Fibroblast of lung (primary cell): ENCODE data around the gene NTRK2.

ENCODE experiments used
- EZH2 ChIP-seq: IDR thresholded peaks from 2 replicates; pipeline ENCODE4 v1.5.1; 2012; ENCODE audit warnings: low read length, control low read depth, mild to moderate bottlenecking; ENCODE audit errors: missing control alignments
- TF ChIP-seq, protein P1 (sequence below), 2 donors: IDR thresholded peaks in 1 of 2; conservative IDR thresholded peaks in 1 of 2; 1 replicate in 1 of 2; 2 replicates in 1 of 2; pipeline ENCODE4 v1.5.1; 2011 to 2012; ENCODE audit warnings: low read length in 2 of 2, control low read depth in 1 of 2, inconsistent platforms in 1 of 2, low read depth in 1 of 2, mild to moderate bottlenecking in 1 of 2

DNA sequence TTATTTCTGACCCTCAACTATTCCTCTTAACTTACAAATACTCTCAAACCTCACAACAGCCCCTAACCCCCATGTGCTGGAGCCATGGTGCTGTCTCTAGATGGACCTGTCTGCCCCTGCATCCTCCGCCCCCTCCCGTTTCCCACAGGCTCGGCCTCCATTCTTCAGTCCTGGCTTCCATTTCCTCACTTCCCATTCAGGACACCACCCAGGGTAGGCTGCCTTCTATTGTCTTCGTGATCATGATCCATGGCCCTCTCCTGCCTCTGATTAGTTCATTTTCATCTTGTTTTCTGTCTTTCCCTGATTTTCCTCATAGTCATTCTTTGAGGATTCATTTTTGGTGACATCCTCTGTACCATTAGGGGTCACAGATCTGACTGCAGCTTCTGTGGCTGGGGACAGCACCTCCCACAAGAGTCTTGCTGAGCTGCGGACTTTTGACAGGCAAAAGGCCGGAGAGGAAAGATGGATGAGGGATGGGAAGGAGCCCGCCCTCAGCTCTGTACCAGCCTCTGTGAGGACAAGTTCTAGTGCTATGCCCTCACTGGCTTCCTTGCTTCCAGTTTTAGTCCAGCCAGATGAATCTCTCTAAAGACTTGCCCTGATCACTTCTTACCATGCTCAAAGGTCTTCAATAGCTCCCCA is 255.8 kb downstream of the NTRK2 start:
- TF ChIP-seq EZH2, result no peak
- TF ChIP-seq, protein P1, sequence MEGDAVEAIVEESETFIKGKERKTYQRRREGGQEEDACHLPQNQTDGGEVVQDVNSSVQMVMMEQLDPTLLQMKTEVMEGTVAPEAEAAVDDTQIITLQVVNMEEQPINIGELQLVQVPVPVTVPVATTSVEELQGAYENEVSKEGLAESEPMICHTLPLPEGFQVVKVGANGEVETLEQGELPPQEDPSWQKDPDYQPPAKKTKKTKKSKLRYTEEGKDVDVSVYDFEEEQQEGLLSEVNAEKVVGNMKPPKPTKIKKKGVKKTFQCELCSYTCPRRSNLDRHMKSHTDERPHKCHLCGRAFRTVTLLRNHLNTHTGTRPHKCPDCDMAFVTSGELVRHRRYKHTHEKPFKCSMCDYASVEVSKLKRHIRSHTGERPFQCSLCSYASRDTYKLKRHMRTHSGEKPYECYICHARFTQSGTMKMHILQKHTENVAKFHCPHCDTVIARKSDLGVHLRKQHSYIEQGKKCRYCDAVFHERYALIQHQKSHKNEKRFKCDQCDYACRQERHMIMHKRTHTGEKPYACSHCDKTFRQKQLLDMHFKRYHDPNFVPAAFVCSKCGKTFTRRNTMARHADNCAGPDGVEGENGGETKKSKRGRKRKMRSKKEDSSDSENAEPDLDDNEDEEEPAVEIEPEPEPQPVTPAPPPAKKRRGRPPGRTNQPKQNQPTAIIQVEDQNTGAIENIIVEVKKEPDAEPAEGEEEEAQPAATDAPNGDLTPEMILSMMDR (conservative IDR thresholded peaks at IDR 0.05 in 1 of 2, IDR thresholded peaks at IDR 0.05 in 1 of 2; ENCODE audit: low read depth in 1 of 2, low read length in 2 of 2), result no peak
